ENCODE data around the gene SCYGR1.

DNA sequence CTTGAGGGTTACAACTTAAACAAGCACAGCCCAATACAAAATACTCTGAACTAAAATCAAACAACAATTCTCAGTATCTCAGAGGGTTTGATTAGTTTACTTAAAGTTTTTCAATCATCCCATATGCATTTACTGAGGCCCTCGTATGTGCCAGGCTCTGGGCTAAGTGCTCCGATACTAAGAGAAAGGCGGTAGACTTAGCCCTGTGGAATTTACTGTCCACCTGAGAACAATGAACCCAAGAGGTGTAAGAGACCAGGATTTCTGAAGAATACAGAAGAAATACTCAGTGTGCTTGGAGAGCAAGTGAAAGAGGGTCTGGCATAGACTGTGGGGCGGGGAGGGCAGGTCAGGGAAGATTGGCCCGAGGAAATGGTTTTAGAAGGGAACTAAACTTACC, 25.1 kb upstream of the SCYGR1 start:
- no peak for TF ChIP-seq POLR2A (IDR thresholded peaks at IDR 0.05)
- TF ChIP-seq, protein P1, sequence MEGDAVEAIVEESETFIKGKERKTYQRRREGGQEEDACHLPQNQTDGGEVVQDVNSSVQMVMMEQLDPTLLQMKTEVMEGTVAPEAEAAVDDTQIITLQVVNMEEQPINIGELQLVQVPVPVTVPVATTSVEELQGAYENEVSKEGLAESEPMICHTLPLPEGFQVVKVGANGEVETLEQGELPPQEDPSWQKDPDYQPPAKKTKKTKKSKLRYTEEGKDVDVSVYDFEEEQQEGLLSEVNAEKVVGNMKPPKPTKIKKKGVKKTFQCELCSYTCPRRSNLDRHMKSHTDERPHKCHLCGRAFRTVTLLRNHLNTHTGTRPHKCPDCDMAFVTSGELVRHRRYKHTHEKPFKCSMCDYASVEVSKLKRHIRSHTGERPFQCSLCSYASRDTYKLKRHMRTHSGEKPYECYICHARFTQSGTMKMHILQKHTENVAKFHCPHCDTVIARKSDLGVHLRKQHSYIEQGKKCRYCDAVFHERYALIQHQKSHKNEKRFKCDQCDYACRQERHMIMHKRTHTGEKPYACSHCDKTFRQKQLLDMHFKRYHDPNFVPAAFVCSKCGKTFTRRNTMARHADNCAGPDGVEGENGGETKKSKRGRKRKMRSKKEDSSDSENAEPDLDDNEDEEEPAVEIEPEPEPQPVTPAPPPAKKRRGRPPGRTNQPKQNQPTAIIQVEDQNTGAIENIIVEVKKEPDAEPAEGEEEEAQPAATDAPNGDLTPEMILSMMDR (IDR thresholded peaks at IDR 0.05) = no peak

All from gastroesophageal sphincter (tissue), 3 donors.